Gastrocnemius medialis (tissue), 4 donors: Measurements from ENCODE around the gene RPS14. TPM values are rescaled to one million over a fixed set of nuclear protein-coding genes. Genes with fewer than 3 reads are reported as not detected.

ENCODE experiments used
- ATAC-seq, 2 donors: fragments of 150-250 bp; one replicate each; pipeline ENCODE4 v1.9.1; 2016
- DNase-seq, 2 donors: peaks; one replicate each; pipeline ENCODE4 v3.0.0-alpha.2; 2019
- H3K27ac ChIP-seq, 4 donors: fragments of 200-600 bp; sonication (generic); 1 replicate in 1 of 4; 2 replicates in 3 of 4; pipeline ENCODE4 v1.5.1; 2016 to 2018; ENCODE audit warnings: mild to moderate bottlenecking in 2 of 4, moderate library complexity in 1 of 4
- H3K27me3 ChIP-seq, 3 donors: fragments of 200-600 bp; sonication (generic) in 2 of 3; 1 replicate in 1 of 3; 2 replicates in 2 of 3; pipeline versions ENCODE4 v1.5.1 to v1.6.0; 2016 to 2019; ENCODE audit warnings: mild to moderate bottlenecking in 1 of 3, moderate library complexity in 1 of 3
- H3K36me3 ChIP-seq, 2 donors: fragments of 200-600 bp; sonication (generic) in 1 of 2; one replicate each; pipeline ENCODE4 v1.5.1; 2017 to 2018
- H3K4me1 ChIP-seq, 2 donors: fragments of 200-600 bp; sonication (generic) in 1 of 2; one replicate each; pipeline ENCODE4 v1.5.1; 2016 to 2017; ENCODE audit warnings: mild to moderate bottlenecking in 2 of 2
- H3K4me3 ChIP-seq, 4 donors: fragments of 200-600 bp; sonication (generic) in 3 of 4; 1 replicate in 1 of 4; 2 replicates in 3 of 4; pipeline ENCODE4 v1.5.1; 2016 to 2019; ENCODE audit warnings: mild to moderate bottlenecking in 2 of 4
- H3K9me3 ChIP-seq, 3 donors: fragments of 200-600 bp; sonication (generic) in 2 of 3; 1 replicate in 1 of 3; 2 replicates in 2 of 3; pipeline ENCODE4 v1.5.1; 2016 to 2019
- CTCF ChIP-seq, 5 experiments: fragments of 450-650 bp in 3 of 5; fragments of 200-600 bp in 2 of 5; sonication (generic) in 2 of 5; IDR thresholded peaks in 4 of 5; conservative IDR thresholded peaks in 1 of 5; 1 replicate in 4 of 5; 2 replicates in 1 of 5; pipeline ENCODE4 v1.5.1; 2016 to 2019; ENCODE audit warnings: antibody characterized with exemption in 5 of 5, mild to moderate bottlenecking in 3 of 5, moderate library complexity in 3 of 5
- POLR2A ChIP-seq, 2 donors: fragments of 450-650 bp; IDR thresholded peaks; one replicate each; pipeline ENCODE4 v1.6.1; 2017; ENCODE audit warnings: antibody characterized with exemption in 2 of 2, mild to moderate bottlenecking in 2 of 2, moderate library complexity in 2 of 2
- in situ Hi-C, 4 donors: fragments of 200-750 bp; cut with MboI; loops; one replicate each; pipeline versions ENCODE4 v1.15.0 to v1.8.0; 2017; ENCODE audit warnings: low sequenced_read_pairs in 4 of 4
- intact Hi-C: fragments of 100-400 bp; cut with DNase I; formaldehyde crosslinking; loops from one replicate; pipeline ENCODE4 v1.15.1; 2023; ENCODE audit warnings: low total_unique reads
- total RNA-seq, 4 donors: library from RNA; depleted of rRNA; stranded (reverse); fragments of >200 nt; gene quantifications; one replicate each; pipeline versions ENCODE4 v1.1.0 to v1.2.3, GENCODE V29; 2016

Gene RPS14
- total RNA-seq, 4 donors from 2014 or later, result 1,865 to 2,215 (median 2,024) TPM

GRCh38 chr5:150497274-150497988 lies 47.9 kb upstream of the RPS14 start:
- H3K27ac ChIP-seq, result peak overlapping the region; percentile 67 to 90 (median 89)
- DNase-seq, result peak; percentile 70 to 84
- no peaks in the 10 kb centered on the region for H3K27me3 ChIP-seq
- no peak overlapping the region for H3K4me3 ChIP-seq
- intact Hi-C loops (no loop called here), in situ Hi-C loops (no loop called here)
- no peaks in the 10 kb centered on the region for H3K36me3 ChIP-seq
- peaks cover 62 to 65% of the 10 kb centered on the region in 2 donors for H3K4me1 ChIP-seq
- no peak for TF ChIP-seq CTCF (IDR thresholded peaks at IDR 0.05 in 4 of 5, conservative IDR thresholded peaks at IDR 0.05 in 1 of 5)
- no peak for TF ChIP-seq POLR2A (IDR thresholded peaks at IDR 0.05)
- H3K9me3 ChIP-seq, result no peaks in the 10 kb centered on the region
- peak; percentile 77 to 87 for ATAC-seq

GRCh38 chr5:150496534-150496933 lies 47.0 kb upstream of the RPS14 start:
- no peaks in the 10 kb centered on the region for H3K9me3 ChIP-seq
- no peak for TF ChIP-seq CTCF (IDR thresholded peaks at IDR 0.05 in 4 of 5, conservative IDR thresholded peaks at IDR 0.05 in 1 of 5)
- TF ChIP-seq POLR2A (IDR thresholded peaks at IDR 0.05), result no peak
- no peaks in the 10 kb centered on the region for H3K27me3 ChIP-seq
- no peak overlapping the region for H3K4me3 ChIP-seq
- no peak for ATAC-seq
- intact Hi-C loops (no loop called here), in situ Hi-C loops (no loop called here)
- peaks cover 63 to 65% of the 10 kb centered on the region in 2 donors for H3K4me1 ChIP-seq
- no peaks in the 10 kb centered on the region for H3K36me3 ChIP-seq
- H3K27ac ChIP-seq, result peak overlapping the region; percentile 67 to 90 (median 89)
- DNase-seq, result no peak

- intact Hi-C loops, result no loop called here
Measured at GRCh38 chr5:150496098-150496497, 46.6 kb upstream of the RPS14 start.

GRCh38 chr5:150492621-150493020 lies 43.1 kb upstream of the RPS14 start:
- in situ Hi-C loops (no loop called here), intact Hi-C loops (no loop called here)
- H3K27ac ChIP-seq, result peak overlapping the region in 3 of 4 donors; percentile 62 to 98 (median 93)
- no peak for DNase-seq
- no peaks in the 10 kb centered on the region for H3K27me3 ChIP-seq
- no peaks in the 10 kb centered on the region for H3K36me3 ChIP-seq
- no peaks in the 10 kb centered on the region for H3K9me3 ChIP-seq
- TF ChIP-seq CTCF (IDR thresholded peaks at IDR 0.05 in 4 of 5, conservative IDR thresholded peaks at IDR 0.05 in 1 of 5), result no peak
- no peak for TF ChIP-seq POLR2A (IDR thresholded peaks at IDR 0.05)
- H3K4me1 ChIP-seq, result peaks cover 63 to 64% of the 10 kb centered on the region in 2 donors
- no peak overlapping the region for H3K4me3 ChIP-seq
- ATAC-seq, result no peak

More at GRCh38 chr5:150496098-150496497, 46.6 kb upstream of the RPS14 start:
- TF ChIP-seq POLR2A (IDR thresholded peaks at IDR 0.05) (no peak), CTCF (IDR thresholded peaks at IDR 0.05 in 4 of 5, conservative IDR thresholded peaks at IDR 0.05 in 1 of 5) (no peak)
- DNase-seq, result no peak
- Histone ChIP-seq H3K36me3 (no peaks in the 10 kb centered on the region), H3K9me3 (no peaks in the 10 kb centered on the region), H3K4me3 (no peak overlapping the region), H3K27ac (peak overlapping the region; percentile 67 to 90 (median 89)), H3K27me3 (no peaks in the 10 kb centered on the region), H3K4me1 (peaks cover 63 to 64% of the 10 kb centered on the region in 2 donors)
- in situ Hi-C loops, result no loop called here
- no peak for ATAC-seq
